PC-3 (cell line): Measurements from ENCODE around the gene IL5RA.

Experiments used
- CTCF ChIP-seq: fragments of 300-600 bp; sonication (generic); conservative IDR thresholded peaks from 2 replicates; pipeline ENCODE4 v1.5.1; 2017; ENCODE audit warnings: antibody characterized with exemption, low read depth, mild to moderate bottlenecking, low read length
- EZH2phosphoT487 ChIP-seq: fragments of 300-600 bp; sonication (generic); IDR thresholded peaks from 2 replicates; pipeline ENCODE4 v1.6.1; 2018; ENCODE audit warnings: mild to moderate bottlenecking, antibody characterized with exemption, low read length, borderline replicate concordance

- TF ChIP-seq CTCF (no peak), EZH2phosphoT487 (no peak)
Measured at GRCh38 chr3:3107181-3107580, 3.0 kb downstream of the IL5RA start.
